Right lobe of liver (tissue), 4 donors: ENCODE data around the gene C1orf116.

Experiments
- CTCF ChIP-seq, 4 donors: fragments of 200-600 bp in 3 of 4; fragments of 450-650 bp in 1 of 4; IDR thresholded peaks; one replicate each; pipeline versions ENCODE4 v1.5.1 to v1.8.0; 2016 to 2022; ENCODE audit warnings: antibody characterized with exemption in 4 of 4, mild to moderate bottlenecking in 2 of 4
- POLR2A ChIP-seq: fragments of 450-650 bp; IDR thresholded peaks from one replicate; pipeline ENCODE4 v1.6.1; 2017; ENCODE audit warnings: antibody characterized with exemption, mild to moderate bottlenecking
- donor health status: DM: no; HTN: no; CAD: no.
- donor health status: DM: no; HTN: no; CAD: no.
- donor health status: DM: no; HTN: yes; CAD: no.

DNA sequence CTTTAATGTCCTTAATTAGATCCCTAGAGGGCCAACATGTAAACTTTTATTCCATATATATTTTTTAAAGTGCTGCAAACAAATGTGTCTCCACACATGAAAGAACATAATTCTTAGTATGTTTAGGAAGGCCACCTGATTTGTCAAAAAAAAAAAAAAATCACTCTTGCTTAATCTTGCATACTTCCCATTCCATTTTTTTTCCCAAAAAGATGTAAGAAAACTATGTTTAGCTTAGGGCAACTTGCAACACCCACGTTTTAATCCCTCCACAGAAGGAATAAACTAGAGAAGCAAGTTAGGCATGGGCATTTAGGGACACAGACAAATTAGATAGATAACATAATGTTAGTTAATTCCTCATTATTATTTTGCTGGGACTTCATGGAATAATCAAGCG, 12.9 kb upstream of the C1orf116 start:
- no peak for TF ChIP-seq CTCF (IDR thresholded peaks at IDR 0.05)
- TF ChIP-seq POLR2A: no peak
